HCT116 (cell line): ENCODE measurements around the gene PLEKHG5. TPM values are rescaled to one million over a fixed set of nuclear protein-coding genes. Genes with fewer than 3 reads are reported as not detected.

ENCODE experiments used
- ATAC-seq: fragments of 200-7000 bp; cut with Tn5 transposase; 2 replicates; pipeline ENCODE4 v1.9.1; 2020; ENCODE audit warnings: mild to moderate bottlenecking, moderate library complexity
- BruUV-seq: library from RNA; stranded (reverse); fragments of 400-500 nt; replicated peaks from 2 replicates; lab custom pipeline; 2021; lab: Mats Ljungman, UMichigan
- CTCF ChIA-PET: fragments of 300-600 bp; sonication (Branson Sonifier 250); formaldehyde crosslinking; loops from one replicate; lab custom pipeline; 2021; ENCODE audit warnings: antibody characterized with exemption; lab: Charles Lee
- POLR2A ChIA-PET: fragments of 300-600, 350-600 bp; sonication (Branson Sonifier 250); formaldehyde crosslinking; loops from one replicate; lab custom pipeline; 2021; ENCODE audit warnings: antibody characterized with exemption; lab: Charles Lee
- RAD21 ChIA-PET, 2 experiments: fragments of 300-600 bp; sonication (Branson Sonifier 250); formaldehyde crosslinking; loops; one replicate each; lab custom pipeline; 2023; ENCODE audit warnings: low total read pairs in 2 of 2; ENCODE audit not compliant: uncharacterized antibody in 2 of 2, unreplicated experiment in 2 of 2, low non-redundant PET in 1 of 2; lab: Charles Lee
- DNase-seq: peaks from one replicate; pipeline ENCODE4 v3.0.0-alpha.2; 2010; ENCODE audit warnings: low read depth, low spot score
- H2AFZ ChIP-seq: fragments of 200-600 bp; shearing (Covaris generic), sonication (generic); 2 replicates; pipeline ENCODE4 v1.6.1; 2017; ENCODE audit warnings: low read depth, mixed run types, mixed read lengths, antibody characterized with exemption, low read length; ENCODE audit not compliant: poor library complexity, severe bottlenecking
- H3K27ac ChIP-seq: 2 replicates; pipeline ENCODE4 v1.5.1; 2012; ENCODE audit warnings: low read depth, low read length
- H3K27me3 ChIP-seq: fragments of 200-600 bp; sonication (generic); 2 replicates; pipeline ENCODE4 v1.6.1; 2016; ENCODE audit warnings: mixed run types, low read length, mixed read lengths; ENCODE audit not compliant: insufficient read depth
- H3K36me3 ChIP-seq, 2 experiments: fragments of 200-500 bp in 1 of 2; fragments of 200-600 bp in 1 of 2; sonication (Bioruptor generic) in 1 of 2; sonication (generic) in 1 of 2; 2 replicates each; pipeline versions ENCODE4 v1.5.1 to v1.6.1; 2014 to 2016; ENCODE audit warnings: low read length in 2 of 2, inconsistent platforms in 1 of 2, mixed read lengths in 1 of 2, mixed run types in 1 of 2; ENCODE audit not compliant: insufficient read depth in 2 of 2, control insufficient read depth in 1 of 2
- H3K4me1 ChIP-seq, 2 experiments: fragments of 200-600 bp in 1 of 2; sonication (generic) in 1 of 2; 2 replicates each; pipeline versions ENCODE4 v1.5.1 to v1.6.1; 2012 to 2017; ENCODE audit warnings: low read length in 2 of 2, inconsistent platforms in 1 of 2, mild to moderate bottlenecking in 1 of 2, mixed read lengths in 1 of 2, mixed run types in 1 of 2, moderate library complexity in 1 of 2; ENCODE audit not compliant: insufficient read depth in 2 of 2, control insufficient read depth in 1 of 2
- H3K4me2 ChIP-seq: fragments of 200-600 bp; sonication (generic); 2 replicates; pipeline ENCODE4 v1.6.1; 2017; ENCODE audit warnings: mixed run types, low read length, mixed read lengths
- H3K4me3 ChIP-seq, 2 experiments: fragments of 200-600 bp in 1 of 2; sonication (generic) in 1 of 2; replicated peaks in 1 of 2; 2 replicates each; pipeline ENCODE4 v1.5.1; 2011 to 2016; ENCODE audit warnings: low read length in 2 of 2, control low read depth in 1 of 2, low read depth in 1 of 2, mild to moderate bottlenecking in 1 of 2, mixed read lengths in 1 of 2, mixed run types in 1 of 2
- H3K79me2 ChIP-seq: fragments of 200-600 bp; sonication (generic); 2 replicates; pipeline ENCODE4 v1.6.1; 2017; ENCODE audit warnings: mild to moderate bottlenecking, mixed run types, low read length, moderate library complexity, mixed read lengths; ENCODE audit not compliant: insufficient read depth
- H3K9ac ChIP-seq: fragments of 200-600 bp; sonication (generic); 2 replicates; pipeline ENCODE4 v1.6.1; 2016; ENCODE audit warnings: low read length, mixed read lengths
- H3K9me2 ChIP-seq: fragments of 200-600 bp; sonication (generic), shearing (Covaris generic); 2 replicates; pipeline ENCODE4 v1.6.1; 2017; ENCODE audit warnings: mixed run types, mild to moderate bottlenecking, moderate library complexity; ENCODE audit not compliant: insufficient read depth
- H3K9me3 ChIP-seq, 2 experiments: fragments of 200-500 bp in 1 of 2; fragments of 200-600 bp in 1 of 2; sonication (Bioruptor generic) in 1 of 2; sonication (generic) in 1 of 2; 2 replicates each; pipeline ENCODE4 v1.6.1; 2014 to 2017; ENCODE audit warnings: low read length in 2 of 2, mixed read lengths in 2 of 2, inconsistent platforms in 1 of 2, low read depth in 1 of 2, mild to moderate bottlenecking in 1 of 2, mixed run types in 1 of 2, moderate library complexity in 1 of 2; ENCODE audit not compliant: control insufficient read depth in 1 of 2, insufficient read depth in 1 of 2
- H4K20me1 ChIP-seq: fragments of 200-600 bp; sonication (generic), shearing (Covaris generic); 2 replicates; pipeline ENCODE4 v1.6.1; 2017; ENCODE audit warnings: mixed run types, mild to moderate bottlenecking, moderate library complexity; ENCODE audit not compliant: insufficient read depth
- ATF3 ChIP-seq: IDR thresholded peaks from 2 replicates; pipeline ENCODE4 v1.6.1; 2012
- CTCF ChIP-seq, 3 experiments: fragments of 200-600 bp in 1 of 3; sonication (generic) in 1 of 3; IDR thresholded peaks in 2 of 3; conservative IDR thresholded peaks in 1 of 3; 2 replicates each; pipeline ENCODE4 v1.5.1; 2012 to 2017; ENCODE audit warnings: low read depth in 2 of 3, low read length in 2 of 3, antibody characterized with exemption in 1 of 3, borderline replicate concordance in 1 of 3, control low read depth in 1 of 3, mild to moderate bottlenecking in 1 of 3, mixed read lengths in 1 of 3, mixed run types in 1 of 3, moderate library complexity in 1 of 3; ENCODE audit not compliant: insufficient read depth in 1 of 3
- EGR1 ChIP-seq: IDR thresholded peaks from 2 replicates; pipeline ENCODE4 v1.6.1; 2012; ENCODE audit warnings: low read depth
- FOSL1 ChIP-seq: IDR thresholded peaks from 2 replicates; pipeline ENCODE4 v1.6.1; 2012; ENCODE audit warnings: low read depth
- JUND ChIP-seq: IDR thresholded peaks from 2 replicates; pipeline ENCODE4 v1.6.1; 2012
- POLR2AphosphoS5 ChIP-seq: IDR thresholded peaks from 2 replicates; pipeline ENCODE4 v1.6.1; 2011; ENCODE audit warnings: mild to moderate bottlenecking, low read depth, low read length, moderate library complexity
- REST ChIP-seq: IDR thresholded peaks from 2 replicates; pipeline ENCODE4 v1.6.1; 2012; ENCODE audit warnings: low read depth
- TCF7L2 ChIP-seq: IDR thresholded peaks from 2 replicates; pipeline ENCODE4 v1.7.0; 2011; ENCODE audit warnings: borderline replicate concordance, inconsistent platforms; ENCODE audit not compliant: insufficient read depth, insufficient read length; ENCODE audit errors: extremely low read depth
- ZFX ChIP-seq: fragments of 450-650 bp; IDR thresholded peaks from 2 replicates; pipeline ENCODE4 v1.6.1; 2017
- intact Hi-C: fragments of 100-400 bp; cut with micrococcal nuclease; formaldehyde crosslinking; loops from 2 replicates; pipeline ENCODE4 v1.10.0; 2022
- total RNA-seq: library from RNA; stranded (reverse); gene quantifications from one replicate; pipeline ENCODE4 v1.2.1, GENCODE V29; 2021; ENCODE audit not compliant: unreplicated experiment
- TF ChIP-seq, protein P1 (sequence below): IDR thresholded peaks from 2 replicates; pipeline ENCODE4 v1.6.1; 2011; ENCODE audit warnings: mild to moderate bottlenecking, low read length, moderate library complexity; ENCODE audit not compliant: insufficient replicate concordance; ENCODE audit errors: extremely low read depth

The PLEKHG5 gene
- total RNA-seq, 1 experiment from 2014 or later: 33.0 TPM

GRCh38 chr1:6426972-6427350 is 64.5 kb downstream of the PLEKHG5 start:
- Histone ChIP-seq H3K36me3 (no peaks in the 10 kb centered on the region), H3K9ac (peak overlapping the region; percentile 73), H3K9me3 (no peaks in the 10 kb centered on the region), H3K9me2 (no peaks in the 10 kb centered on the region), H3K27me3 (no peaks in the 10 kb centered on the region), H3K4me3 (no peak overlapping the region; a peak in 1 of 4 replicates), H3K79me2 (peaks cover 11% of the 10 kb centered on the region; the same call in 1 of the 2 replicates), H3K4me1 (peaks cover 43 to 66% of the 10 kb centered on the region in 2 experiments), H2AFZ (no peak overlapping the region), H3K4me2 (peak overlapping the region; percentile 83), H4K20me1 (no peaks in the 10 kb centered on the region), H3K27ac (peak overlapping the region; percentile 81)
- no peak for ATAC-seq
- DNase-seq: no peak
- TF ChIP-seq JUND: no peak
- no peak for TF ChIP-seq ATF3
- TF ChIP-seq, protein P1, sequence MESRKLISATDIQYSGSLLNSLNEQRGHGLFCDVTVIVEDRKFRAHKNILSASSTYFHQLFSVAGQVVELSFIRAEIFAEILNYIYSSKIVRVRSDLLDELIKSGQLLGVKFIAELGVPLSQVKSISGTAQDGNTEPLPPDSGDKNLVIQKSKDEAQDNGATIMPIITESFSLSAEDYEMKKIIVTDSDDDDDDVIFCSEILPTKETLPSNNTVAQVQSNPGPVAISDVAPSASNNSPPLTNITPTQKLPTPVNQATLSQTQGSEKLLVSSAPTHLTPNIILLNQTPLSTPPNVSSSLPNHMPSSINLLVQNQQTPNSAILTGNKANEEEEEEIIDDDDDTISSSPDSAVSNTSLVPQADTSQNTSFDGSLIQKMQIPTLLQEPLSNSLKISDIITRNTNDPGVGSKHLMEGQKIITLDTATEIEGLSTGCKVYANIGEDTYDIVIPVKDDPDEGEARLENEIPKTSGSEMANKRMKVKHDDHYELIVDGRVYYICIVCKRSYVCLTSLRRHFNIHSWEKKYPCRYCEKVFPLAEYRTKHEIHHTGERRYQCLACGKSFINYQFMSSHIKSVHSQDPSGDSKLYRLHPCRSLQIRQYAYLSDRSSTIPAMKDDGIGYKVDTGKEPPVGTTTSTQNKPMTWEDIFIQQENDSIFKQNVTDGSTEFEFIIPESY: no peak
- TF ChIP-seq POLR2AphosphoS5: no peak
- no peak for TF ChIP-seq ZFX
- ChIA-PET CTCF (interaction anchor here (2.7 kb wide), 1 partner anchor 11 kb away, joined by 19 read pairs; no protein-coding TSS in a partner anchor), RAD21 (no interaction called here), POLR2A (no interaction called here)
- intact Hi-C loops: no loop called here
- BruUV-seq: no TSS peak

GRCh38 chr1:6426277-6426971 is 65.0 kb downstream of the PLEKHG5 start:
- ChIA-PET POLR2A (interaction anchor here (0.7 to 0.9 kb wide), 2 partner anchors 11 to 14 kb away, joined by 3 to 4 read pairs; no protein-coding TSS in a partner anchor), CTCF (interaction anchor here (2.7 kb wide), 1 partner anchor 12 kb away, joined by 19 read pairs; no protein-coding TSS in a partner anchor), RAD21 (no interaction called here)
- Histone ChIP-seq H3K9me2 (no peaks in the 10 kb centered on the region), H3K4me1 (peaks cover 48 to 71% of the 10 kb centered on the region in 2 experiments), H3K27me3 (no peaks in the 10 kb centered on the region), H3K4me2 (peak overlapping the region; percentile 83), H2AFZ (no peak overlapping the region), H3K4me3 (peak overlapping the region; percentile 62 to 76; a peak in 2 of 4 replicates), H3K9ac (peak overlapping the region; percentile 73), H3K9me3 (no peaks in the 10 kb centered on the region), H3K27ac (peak overlapping the region; percentile 81), H3K36me3 (no peaks in the 10 kb centered on the region), H3K79me2 (peaks cover 11% of the 10 kb centered on the region; the same call in 1 of the 2 replicates), H4K20me1 (no peaks in the 10 kb centered on the region)
- BruUV-seq: no TSS peak
- ATAC-seq (no peak), DNase-seq (no peak)
- intact Hi-C loops: no loop called here
- TF ChIP-seq EGR1: no peak
- no peak for TF ChIP-seq FOSL1
- TF ChIP-seq CTCF (IDR thresholded peaks at IDR 0.05 in 2 of 3, conservative IDR thresholded peaks at IDR 0.05 in 1 of 3; ENCODE audit: borderline replicate concordance in 1 of 3, insufficient read depth in 1 of 3, low read depth in 2 of 3, low read length in 2 of 3): no peak
- no peak for TF ChIP-seq TCF7L2
- TF ChIP-seq REST: no peak
